NCI-H748 (cell line): ENCODE data around the gene PREX1.

Experiments
- DNase-seq: peaks from one replicate; lab custom pipeline; 2025; ENCODE audit not compliant: unreplicated experiment; lab: John Stamatoyannopoulos, UW

The PREX1 gene

DNA sequence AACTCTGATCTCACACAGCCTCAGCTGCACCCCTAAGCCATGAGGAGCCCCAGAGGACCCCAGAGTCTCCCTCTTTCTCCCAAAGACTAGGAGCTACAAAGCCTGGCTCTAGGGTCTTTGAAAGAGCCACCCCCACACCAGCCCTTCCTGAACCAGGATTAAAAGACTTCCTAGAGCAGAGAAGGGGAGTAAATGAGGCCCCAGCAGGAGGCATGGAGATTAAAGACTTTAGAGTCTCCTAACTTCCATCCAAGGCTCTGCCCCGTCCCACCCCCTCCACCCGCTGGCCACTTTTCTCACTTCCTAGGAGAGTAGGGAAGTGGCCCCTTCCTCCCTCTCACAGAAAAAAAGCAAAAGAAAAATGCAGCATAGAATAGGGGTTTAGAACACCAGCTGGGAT lies 1.7 kb downstream of the PREX1 start:
- no peak for DNase-seq

DNA sequence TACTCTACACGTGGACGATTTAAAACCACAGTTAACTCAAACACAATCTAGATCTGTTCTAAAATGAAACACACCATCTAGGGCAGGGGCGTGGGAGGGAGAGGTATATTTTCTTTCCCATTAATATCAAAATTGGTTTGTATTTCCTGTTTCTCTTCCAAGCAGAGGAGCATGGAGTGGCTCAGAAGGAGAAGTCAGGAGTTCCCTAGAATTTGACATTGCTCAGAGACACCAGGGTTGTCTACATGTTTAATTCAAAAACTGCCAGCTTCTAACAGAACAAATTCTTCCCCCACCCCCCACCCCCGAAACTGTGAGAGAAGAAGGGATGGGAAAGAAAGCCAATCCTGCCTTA lies 2.3 kb downstream of the PREX1 start:
- DNase-seq = no peak

DNA sequence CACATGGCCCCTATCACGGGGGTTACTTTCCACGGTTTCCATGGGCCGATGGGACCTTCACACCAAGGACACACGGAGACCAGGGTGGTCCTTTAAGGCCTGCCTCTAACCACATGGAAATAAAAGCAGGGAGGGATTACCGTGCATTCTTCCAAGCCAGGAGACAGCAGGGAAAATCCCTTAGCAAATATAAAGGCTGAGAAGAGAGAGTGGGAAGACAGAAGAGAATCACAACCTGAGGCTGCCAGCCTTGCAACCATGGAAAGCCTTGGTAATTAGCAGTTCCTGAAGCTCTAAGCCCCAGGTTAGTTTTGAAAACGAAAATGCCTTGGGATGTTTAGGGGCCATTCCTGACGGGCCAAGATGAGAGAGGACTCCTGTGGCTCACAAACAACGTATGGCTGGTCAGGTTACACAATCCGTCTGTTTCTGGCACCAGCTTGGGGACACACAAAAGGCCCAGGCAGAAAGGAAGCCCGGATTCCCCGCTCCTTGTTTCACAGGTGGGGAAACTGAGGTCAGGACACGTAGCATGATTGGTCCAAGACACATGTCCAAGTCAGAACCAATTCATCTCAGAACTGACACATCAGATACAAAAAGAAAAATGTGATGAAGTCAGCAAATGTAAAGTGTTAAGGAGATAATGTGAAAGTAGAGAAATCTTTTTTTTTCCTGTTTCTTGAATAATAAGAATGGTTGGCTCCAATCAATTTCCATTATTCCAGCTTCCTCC lies 2.8 kb downstream of the PREX1 start:
- no peak for DNase-seq

DNA sequence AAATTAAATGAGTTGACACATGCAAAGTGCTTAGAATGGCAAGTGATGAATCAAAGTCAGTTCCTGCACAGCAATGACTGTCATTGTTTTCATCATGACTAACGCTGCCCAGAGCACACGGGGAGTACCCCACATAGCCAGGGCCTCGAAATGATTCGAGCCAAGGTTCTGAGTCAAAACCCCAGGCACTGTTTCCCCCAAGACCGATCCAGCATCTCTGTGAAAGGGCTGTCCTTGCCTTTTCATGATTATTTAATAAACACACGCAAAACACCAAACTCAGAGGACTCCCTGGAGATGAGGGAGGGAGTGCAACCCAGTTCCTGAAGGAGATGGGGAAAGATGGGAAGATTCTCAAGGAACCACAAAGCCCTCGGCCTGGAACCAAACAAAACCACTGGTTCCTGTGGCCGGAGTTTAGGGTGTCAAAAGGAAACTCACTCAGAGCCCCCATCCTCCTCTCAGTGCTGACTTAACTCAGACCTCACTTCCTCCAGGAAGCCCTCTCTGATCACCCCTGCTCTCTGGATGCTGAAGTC lies 3.8 kb downstream of the PREX1 start:
- no peak for DNase-seq

DNA sequence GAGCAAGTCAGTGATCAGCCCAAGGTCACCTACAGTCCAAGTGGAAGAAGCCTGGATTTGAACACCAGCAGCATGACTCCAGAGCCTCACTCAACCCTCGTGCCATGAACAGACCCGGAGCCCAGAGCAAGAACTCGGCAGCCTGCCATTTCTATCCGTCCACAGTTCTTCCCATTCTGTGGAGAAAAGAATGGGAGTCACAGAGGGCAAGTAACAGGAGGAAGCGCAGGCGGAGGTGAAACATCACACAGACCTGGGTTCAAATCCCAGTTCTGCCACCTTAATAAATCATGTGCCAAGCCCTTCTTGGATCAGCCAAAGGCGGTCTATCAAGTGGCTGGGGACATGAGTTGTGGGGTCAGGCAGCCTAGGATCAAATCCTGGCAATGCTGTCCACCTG lies 4.3 kb downstream of the PREX1 start:
- no peak for DNase-seq

DNA sequence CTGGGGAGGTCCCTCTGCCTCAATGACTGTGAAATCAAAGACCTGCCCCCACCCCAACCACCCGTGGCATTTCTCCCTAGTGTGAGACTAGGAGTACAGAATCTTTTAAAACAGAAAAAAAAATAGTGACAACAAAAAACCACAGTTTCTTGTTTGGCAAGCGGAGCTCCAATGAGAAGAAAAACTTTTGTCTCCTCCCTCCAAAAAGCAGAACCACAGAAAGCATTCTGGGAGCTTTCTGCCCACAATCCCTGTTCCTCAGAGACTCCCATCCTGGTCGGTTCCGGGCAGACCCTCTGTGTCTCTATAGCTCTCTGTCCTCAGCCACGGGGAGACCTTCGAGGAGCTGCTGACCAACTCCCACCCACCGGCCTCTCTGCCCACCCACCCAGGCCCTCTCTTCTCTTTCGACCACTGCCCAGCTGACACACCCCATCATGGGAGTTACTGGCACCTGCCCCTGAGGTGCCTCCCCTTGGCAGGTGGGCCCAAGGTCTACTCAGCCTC lies 4.9 kb downstream of the PREX1 start:
- no peak for DNase-seq

DNA sequence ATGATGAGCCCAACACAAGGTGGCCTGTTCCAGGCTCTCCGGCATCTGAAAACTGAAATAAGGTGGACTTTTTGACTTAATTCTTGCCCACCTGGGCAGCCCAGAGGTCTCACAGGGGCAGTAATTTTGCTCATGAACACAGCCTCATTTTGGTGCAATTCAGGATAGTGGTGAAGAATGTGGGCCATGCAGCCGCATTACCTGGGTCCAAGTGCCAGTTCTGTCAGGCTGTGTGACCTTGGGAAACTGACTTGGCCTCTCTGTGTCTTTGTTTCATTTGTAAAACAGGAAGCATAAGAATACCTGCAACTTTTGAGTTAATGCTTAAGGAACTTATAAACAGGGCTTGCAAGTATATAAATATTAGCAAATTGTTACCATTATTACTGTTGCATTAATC lies 5.6 kb downstream of the PREX1 start:
- DNase-seq = no peak

DNA sequence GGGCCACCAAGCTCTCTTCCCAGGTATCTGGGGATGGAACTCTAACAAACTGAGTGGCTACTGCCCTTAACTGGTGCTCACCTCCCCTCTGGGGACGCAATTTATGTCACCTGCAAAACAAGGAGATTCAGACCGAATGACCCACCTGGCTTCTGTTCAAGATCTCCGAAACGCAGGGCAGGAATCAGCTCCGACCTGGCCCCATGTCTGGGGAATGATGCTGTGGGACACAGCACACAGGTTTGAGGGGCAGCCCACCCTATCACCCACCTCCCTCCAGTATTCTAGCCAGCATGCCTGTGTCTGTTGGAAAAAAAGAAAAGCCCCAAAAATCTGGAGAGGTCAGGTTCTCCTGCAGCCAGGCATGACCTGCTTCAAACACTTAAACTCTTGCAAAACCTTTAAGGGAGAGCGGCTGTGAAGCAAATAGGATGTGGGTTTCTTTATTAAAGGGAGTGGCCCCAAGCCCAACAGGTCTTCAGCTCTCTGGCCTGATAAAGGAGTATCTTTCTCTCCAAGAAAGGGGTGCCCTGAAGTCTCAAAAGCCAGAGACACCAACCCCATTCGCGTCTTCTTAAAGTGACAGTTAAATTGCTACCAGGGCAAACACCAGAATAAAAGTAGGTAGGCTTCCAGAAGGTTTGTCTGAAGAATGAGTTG lies 6.4 kb downstream of the PREX1 start:
- DNase-seq = no peak

DNA sequence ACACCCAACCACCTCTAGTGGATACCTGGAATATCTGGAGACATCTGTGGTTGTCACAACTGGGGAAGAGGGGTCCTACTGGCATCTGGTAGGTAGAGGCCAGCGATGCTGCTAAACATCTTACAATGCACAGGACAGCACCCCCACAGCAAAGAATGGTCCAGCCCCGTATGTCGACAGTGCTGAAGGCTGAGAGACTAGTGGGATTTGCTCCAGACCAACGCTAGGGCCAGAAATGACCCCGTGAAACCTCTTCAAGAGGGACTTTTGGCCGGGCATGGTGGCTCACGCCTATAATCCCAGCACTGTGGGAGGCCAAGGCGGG lies 7.2 kb downstream of the PREX1 start:
- no peak for DNase-seq

DNA sequence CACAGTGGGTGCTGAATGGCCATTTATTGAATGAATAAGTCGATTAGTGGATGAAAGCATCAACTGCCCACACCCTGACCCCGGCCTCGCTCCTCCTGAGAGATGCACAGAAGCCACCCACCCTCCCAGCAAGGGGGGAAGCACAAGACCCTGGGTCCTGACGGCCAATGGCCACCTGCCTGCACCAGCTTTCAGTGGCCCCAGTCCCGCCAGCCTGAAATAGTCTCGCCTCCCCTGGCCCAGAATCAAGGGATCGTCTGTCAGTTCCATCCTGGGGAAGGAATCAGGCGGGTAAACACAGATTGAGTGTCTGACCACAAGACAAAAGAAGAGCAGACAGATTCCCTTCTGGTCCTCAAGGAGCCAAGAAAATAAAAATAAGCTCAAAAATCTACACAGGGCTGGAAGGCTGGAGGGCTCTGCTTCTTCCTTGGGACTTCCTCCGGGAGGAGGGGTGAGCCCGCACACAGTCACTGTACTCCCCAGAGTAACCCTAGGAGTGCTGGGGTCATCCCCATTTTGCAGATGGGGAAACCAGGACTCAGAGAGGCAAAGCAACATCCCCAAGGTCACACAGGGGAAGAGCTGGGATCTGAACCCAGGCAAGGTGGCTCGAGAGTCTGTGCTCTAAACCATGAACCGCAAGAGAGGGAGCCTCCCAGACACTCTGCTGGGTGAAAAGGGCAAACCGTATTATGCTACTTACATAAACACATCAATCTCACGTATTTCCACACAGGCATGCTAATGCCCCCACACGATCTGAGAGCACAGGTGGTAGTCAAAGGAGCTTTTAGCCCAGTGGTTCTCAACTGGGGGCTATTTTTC lies 7.8 kb downstream of the PREX1 start:
- no peak for DNase-seq

DNA sequence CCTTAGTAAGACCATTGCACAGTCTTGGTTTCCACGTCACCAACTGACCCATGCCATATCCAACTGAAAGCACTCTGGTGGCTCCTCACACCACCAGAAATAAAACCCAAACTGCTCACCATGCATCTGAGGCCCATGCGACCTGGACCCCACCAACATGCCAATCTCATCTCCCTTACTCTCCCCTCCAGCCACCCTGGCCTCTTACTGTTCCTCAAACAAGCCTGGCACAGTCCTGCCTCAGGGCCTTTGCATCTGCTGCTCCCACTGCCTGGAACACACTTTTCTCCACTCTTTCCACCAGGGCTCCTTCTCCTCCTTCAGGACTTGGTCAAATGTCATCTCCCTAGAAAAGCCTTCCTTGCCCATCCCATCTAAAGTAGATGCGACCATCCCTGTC lies 8.7 kb downstream of the PREX1 start:
- DNase-seq = no peak

DNA sequence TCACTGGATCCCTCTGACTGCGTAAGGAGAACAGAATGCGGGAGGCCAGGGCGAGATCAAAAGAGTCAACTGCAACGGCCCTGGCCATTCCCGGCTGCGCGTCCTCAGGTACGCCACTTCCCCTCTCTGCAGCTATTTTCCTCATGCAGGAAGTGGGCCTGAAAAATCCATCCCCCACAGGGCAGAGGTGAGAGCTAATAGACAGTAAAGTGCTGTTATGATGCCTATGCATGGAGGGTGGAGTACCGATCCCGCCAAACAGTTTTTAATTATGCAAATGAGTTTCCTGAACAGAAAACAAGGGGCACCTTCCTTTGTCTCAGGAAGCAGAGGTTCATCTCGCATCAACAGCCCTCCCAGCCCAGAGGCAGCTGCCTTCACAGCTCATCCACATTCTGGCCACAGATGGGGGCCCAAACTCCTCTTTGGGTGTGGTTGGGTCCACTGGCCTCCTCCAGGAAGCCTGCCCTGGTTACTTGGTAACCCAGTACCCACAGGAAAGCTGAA lies 9.3 kb downstream of the PREX1 start:
- no peak for DNase-seq

DNA sequence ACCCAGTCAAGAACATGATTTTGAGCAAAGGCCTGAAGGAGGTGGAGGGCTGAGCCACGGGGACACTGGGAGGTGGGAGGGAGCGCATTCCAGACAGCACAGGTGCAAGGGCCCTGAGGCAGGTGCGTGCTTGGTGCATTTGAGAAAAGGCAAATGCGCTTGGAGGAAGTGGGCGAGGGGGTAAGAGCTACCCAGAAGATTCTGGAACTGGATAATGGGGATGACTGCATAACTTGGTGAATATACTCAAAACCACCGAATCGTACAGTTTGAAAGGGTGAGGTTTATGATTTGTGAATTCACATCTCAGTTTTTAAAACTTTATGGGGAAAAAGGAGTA lies 9.8 kb downstream of the PREX1 start:
- DNase-seq = no peak

DNA sequence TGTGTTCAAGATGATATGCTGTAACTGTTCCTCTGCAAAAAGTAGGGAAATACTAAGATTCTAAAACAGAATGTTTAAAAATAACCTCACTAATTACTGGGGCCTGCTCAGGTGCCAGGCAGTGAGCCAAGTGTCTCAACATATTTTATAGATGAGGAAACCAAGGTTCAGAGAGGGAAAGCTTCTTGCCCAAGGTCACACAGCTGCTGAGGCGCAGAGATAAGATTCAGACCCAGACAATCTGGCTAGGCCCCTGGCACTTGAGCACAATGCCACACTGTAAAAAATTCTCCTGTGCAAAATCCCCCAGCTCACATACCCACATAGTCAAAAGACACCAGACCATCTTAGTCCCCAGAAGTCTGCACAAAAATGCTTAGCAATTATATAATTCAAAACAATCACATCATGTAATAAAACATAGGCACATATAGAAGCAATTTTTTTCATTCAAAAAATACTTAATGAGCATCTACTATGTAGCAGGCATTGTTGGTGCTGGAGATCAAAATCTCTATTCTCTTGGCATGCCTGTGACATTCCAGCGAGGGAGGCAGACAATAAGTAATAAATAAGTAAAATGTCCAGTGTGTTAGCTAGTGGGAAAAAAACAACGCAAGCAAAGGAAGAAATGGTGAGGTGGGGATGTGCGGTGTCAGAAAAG lies 10.3 kb downstream of the PREX1 start:
- DNase-seq = no peak

DNA sequence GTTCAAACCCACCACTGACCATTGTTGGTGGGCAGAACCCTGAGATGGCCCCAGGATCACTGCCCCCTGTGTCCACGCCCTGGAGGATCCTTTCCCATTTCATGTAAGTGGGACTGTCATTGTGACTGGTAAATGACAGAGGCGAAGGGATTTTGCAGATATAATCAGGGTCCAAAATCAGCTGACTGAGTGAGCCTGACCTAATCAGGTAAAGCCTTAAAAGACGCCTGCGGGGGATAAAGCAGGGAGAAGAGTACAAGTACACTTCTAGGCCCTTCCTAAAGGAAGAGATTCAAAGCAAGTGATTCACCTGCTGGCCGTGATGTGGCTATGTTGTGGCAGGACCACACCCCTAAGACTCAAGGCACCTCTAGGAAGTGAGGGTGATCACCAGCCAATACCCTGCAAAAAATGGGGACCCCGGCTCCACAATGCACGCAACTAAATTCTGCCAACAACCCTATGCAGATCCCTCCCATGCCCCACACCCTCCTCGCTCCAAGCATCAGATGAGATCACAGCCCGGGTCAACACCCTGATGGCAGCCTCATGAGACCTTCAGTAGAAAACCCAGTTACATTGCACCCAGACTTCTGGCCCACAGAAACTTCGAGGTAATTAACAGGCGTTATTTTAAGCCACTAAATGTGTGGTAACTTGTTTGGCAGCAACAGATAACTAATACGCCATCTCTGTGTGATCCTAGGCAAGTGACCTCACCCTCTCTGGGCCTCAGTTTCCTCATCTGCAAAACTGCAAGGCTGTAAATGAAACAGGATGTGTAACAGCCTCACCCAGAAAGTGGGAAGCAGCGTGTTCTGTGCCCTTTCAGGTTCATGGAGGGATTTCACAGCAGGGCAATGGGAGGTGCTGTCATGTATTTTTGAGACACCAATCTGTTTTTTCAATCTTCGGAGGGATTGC lies 11.3 kb downstream of the PREX1 start:
- no peak for DNase-seq

DNA sequence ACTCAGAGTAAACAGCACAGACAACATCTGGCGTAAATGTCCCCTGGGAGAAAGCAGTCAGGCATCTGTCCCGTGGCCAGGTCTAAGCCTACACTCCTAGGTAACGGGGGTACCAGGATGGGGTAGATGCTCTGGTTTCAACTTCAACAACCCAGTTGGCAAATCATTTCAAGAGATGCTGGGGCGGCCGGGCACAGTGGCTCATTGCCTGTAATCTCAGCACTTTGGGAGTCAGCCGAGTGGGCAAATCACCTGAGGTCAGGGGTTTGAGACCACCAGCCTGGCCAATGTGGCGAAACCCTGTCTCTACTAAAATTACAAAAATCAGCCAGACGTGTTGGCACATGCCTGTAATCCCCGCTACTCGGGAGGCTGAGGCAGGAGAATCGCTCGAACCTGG lies 12.3 kb downstream of the PREX1 start:
- no peak for DNase-seq

DNA sequence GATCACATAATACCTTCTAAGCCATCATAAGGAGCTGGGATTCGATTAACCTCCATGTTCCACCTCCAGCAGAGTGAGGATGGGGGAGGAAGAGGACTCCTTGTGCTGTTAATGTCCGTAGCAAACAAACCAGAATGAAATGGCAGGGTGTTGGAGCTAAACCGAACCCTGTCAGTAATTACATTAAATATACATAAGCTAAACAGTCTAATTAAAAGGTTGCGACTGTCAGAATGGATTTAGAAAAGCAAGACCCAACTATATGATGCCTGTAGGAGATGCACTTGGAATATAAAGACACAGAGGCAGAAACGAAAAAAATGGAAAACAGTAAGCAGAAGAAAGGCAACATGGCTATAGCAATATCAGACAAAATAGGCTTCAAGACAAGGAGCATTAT lies 13.2 kb downstream of the PREX1 start:
- DNase-seq = no peak

DNA sequence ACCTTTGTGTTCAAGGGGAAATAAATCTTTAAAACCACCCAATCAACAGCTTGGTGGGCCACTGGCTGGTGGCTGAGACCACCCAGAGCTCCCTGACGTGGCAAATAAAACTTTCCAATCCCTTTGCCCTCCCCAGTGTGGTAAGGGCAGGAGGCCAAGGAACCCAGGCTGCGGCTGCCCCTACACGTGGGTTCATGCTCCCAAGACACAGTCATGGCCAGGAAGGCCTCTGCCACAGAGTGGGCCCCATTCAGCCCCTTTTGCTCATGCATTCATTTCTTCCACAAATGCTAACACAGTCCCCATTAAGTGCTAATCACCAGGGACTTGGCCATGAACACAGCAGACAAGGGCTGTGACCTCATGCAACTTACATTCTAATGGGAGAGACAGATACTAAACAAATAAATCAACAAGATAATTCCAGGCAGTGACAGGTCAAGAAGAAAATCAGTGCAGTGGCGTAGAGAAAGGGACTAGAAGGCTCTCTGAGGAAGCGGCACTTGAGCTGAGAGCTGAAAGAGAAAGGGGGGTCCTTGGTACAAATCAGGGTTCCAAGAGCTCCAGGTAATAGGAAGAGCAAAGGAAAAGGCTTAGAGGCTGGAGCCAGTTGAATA lies 13.8 kb downstream of the PREX1 start:
- DNase-seq = no peak

DNA sequence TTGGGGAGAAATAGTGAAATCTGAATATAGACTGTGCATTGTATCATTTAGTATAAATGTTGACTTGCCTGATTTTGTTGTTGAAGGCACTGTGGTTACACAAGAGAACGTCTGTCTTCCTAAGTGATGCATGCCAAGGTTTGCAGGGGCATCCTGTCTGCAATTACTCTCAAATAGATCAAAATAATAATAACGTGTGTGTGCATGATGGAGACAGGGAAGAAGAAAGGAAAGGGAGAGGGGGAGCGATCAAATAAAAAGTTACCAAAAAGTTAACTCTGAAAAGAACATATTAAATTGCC lies 14.4 kb downstream of the PREX1 start:
- no peak for DNase-seq
